Stimulated activated naive CD4-positive, alpha-beta T cell (primary cell): Measurements from ENCODE around the gene GSC2.
A peak's percentile ranks its signal among the peaks of the same experiment; 100 is the strongest.

Source experiments
- DNase-seq, 6 experiments: peaks; one replicate each; lab custom pipeline; 2025; lab: John Stamatoyannopoulos, UW

GSC2 gene

DNA sequence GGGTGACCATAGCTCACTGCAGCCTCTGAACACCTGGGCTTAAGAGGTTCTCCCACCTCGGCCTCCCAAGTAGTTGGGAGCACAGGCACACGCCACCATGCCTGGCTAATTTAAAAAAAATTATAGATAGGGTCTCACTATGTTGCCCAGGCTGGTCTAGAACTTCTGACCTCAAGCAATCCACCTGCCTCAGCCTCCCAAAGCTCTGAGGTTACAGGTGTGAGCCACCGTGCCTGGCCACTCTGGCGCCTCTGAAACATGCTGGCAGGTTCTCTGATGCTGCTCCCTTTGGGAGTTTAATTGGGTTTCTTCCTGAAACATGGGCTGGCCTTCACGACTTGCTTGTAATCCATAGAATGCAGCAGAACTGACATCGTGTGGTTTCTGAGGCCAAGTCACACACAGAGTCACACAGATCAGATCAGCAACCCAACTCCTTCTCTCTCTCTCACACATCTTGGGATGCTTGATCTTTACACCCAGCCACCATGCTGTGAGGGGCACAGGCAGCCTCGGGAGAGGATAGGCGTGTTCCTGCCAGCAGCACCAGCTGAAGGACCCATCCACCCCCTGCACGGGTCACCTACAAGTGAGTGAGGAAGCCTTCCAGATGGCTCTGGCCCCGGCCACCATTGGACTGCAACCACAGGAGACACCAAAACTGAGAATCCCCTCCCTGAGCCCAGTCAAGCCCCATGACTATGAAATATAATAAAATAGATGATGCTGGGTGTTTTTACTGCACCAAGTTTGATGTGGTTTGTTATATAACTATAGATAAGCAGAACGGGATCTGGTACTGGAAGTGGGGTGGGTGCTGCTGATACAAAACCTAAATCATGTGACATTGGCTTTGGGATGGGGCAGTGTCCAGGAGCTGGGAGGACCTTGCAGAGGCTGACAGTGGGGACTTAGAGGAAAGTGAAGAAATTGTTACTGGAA is 3.1 kb upstream of the GSC2 start:
- DNase-seq: no peak

DNA sequence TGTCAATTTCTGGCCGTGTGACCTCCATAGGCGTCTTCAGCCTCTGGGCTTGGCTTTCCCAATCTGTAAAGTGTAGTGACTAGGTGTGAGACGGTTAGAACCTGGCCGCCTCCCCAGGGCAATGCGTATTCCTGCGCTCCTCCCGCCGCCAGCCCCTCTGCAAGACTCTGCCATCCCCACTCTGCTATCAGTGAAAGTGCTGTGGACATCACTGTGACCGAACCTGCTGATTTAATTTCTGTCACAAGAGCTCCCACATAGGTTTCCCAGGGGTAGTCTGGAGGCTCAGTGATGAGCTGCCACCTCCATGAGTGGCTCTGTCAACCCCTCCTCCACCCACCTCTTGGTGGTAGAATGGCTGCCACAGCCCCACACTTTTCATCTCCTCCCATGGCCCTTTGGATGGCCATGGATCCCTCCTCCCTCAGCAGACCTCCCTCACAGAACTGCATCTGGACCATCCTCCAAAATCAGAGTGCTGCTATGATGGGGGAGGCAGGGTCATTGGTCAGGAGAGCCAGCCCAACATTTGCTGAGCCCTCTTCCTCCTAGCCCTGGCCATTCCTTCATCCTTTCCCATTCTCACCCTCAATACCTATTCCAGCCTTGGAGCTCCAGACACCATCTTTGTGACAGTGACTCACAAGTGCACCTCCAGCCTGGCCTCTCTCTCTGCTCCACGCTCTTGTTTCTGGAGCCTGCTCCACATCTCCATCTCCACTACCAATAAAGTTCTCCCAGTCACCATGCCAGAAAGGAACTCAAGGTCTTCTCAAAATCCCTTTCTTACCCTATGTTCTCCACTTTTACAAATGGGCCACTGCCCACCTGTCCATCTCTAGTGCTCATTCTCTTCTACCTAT is 1.5 kb upstream of the GSC2 start:
- no peak for DNase-seq

DNA sequence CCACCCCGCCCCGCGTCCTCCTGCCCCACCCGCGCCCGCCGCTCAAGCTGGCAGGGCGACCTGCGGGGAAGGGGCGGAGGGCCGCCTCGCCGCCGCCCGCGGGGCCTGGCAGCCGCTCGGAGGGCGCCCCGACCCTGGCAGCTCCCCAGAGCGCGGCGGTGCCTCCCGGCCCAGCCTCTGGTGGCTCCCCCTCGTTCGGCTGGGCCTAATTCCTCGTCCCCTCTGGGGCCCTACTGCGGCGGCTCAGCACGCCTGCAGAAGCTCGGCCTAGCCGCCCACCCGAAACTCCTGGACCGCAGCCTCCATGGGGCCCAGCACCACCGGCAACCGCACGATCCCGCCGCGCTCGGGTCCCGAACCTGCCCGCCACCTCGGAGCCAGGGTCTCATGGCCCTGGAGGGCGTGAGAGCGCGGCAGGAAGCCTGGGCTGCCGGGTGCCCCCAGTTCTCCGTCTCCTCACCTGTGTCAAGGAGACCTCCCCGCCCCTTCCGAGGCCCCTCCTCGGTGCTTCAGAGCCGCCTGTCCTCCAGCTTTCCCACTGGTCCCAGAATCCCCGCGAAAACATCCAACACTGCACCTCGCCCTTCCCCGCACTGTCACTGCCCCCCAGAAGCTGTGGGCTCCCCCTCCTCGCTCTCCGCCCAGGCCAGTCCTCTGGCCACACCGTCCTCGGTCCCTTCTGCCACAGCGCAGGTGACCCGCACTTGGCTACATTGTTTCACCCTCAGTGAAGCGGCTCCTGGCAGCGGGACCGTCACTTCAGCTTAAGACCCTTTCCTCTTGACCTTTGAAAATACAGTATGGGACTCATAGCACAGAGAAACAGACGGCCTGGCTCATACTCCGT is 613 bp upstream of the GSC2 start:
- no peak for DNase-seq

DNA sequence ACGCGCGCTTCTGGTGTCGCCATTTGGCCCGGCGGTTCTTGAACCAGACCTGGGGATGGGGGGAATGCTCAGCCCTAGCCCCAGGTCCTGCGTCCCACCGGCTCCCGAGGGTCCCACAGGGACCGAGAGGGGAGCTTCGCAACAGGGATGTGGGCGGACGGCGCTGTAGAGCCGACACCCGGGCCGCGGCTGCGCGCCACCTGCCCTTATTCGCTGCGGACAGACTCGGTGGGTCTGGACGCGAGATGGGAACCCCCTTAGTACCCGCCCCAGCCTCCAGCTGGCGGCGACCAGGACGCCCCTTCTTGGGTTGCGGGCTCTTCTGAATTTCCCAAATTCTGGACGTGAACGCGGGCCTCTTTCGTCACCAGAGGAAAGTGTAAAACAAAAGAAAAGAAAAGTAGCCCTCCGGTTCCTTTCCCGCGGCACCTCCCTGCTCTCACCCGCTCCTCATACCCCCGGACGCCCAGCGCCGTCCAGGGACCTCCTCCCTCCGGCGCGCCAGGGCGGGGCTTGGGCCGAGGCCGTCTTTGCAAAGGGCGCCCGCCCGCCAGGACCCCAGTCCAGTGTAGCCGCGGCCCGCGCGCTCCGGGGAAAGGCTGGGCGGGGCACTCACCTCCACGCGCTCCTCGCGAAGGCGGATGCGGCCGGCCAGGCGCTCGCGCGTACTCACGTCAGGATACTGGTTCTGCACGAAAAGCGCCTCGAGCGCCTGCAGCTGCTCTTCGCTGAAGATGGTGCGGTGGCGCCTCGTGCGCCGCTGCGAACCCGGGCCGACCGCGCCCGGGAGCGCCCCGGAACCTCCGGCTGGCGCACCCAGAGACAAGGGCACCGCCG is 827 bp downstream of the GSC2 start:
- DNase-seq: peak in 5 of 6 experiments; percentile 11 to 34 (median 30)

DNA sequence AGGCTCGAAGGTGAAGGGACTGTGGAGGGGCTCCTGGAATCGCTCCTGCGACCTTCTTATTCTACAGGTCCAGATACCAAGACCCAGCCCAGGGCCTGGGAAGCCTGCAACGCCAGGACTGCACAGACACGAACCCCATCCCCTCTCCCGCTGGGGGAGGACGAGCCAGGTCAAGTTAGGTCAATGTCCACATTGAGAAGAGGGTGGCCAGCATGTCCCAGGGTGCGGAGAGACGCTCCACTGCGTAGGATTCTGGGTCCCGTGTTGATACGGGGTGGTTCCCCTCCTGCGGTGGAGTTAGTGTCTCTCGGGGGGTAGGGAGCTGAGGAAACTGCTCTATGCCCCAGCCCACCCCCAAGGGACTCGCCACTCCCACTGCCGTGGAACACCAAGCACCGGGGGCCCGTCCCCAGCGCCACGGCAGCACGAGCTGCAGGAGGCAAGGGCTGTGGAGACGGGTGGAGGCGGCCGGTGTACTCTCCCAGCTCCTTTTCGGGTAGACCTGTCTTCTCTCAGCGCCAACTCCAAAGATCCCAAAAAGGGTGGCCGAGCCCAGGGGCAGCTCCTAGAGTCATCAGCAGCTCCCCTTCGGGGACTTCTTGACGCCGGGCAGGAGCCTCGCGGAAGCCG is 1.6 kb downstream of the GSC2 start:
- DNase-seq: no peak

DNA sequence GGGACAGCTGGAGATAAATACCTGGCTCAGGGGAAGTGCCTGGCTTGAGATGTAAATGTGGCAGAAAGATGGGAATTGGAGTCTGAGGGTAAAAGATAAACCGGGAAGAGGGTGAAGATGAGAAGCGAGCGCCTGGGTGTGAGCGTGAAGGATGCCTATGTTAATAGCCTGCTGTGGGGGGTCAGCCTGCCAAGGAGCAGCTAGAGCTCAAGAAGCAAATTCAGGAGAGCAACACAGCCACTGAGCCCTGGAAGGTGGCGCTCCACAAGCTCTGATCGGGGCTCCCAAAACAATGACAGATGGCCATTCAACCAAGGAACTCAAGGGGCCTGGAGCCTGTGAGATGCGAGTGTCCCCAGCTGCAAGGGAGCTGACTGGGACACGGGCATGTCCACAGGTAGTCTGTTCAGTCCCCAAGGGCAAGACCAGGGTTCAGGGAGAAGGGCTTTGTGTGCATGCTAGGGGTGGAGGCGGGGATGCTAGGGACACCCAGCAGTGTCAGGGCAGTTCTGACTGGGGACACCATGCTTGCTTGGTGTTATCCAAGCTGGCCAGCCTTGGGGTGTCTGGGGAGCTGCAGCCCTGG is 2.8 kb downstream of the GSC2 start:
- DNase-seq: no peak

DNA sequence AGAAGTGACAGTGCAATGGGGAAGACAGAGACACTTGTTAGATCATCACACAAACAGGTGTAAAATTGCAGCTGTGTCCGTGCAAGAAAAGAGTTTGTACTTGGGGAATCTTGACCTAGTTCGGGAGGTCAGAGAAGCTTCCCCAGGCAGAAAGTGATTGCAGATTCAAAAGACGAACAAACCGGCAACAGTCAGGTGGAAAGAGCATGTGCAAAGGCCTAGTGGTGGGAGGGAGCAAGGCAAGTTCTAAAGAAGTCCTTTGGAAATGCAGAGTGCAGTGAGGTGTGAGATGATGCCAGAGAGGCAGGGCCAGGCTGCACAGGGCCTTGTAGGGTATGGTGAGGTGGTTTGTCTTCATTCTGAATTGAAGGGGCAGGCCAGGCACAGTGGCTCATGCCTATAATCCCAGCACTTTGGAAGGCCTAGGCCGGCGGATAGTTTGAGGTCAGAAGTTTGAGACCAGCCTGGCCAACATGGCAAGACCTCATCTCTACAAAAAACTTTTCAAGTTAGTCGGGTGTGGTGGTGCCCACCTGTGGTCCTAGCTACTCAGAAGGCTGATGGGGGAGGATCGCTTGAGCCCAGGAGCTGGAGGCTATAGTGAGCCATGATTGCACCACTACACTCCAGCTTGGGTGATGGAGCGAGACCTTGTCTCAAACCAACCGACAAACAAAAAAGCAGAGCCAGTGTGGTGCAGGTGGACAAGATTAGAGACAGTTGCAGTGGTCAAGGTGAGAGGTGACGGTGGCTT is 3.7 kb downstream of the GSC2 start:
- DNase-seq: no peak

DNA sequence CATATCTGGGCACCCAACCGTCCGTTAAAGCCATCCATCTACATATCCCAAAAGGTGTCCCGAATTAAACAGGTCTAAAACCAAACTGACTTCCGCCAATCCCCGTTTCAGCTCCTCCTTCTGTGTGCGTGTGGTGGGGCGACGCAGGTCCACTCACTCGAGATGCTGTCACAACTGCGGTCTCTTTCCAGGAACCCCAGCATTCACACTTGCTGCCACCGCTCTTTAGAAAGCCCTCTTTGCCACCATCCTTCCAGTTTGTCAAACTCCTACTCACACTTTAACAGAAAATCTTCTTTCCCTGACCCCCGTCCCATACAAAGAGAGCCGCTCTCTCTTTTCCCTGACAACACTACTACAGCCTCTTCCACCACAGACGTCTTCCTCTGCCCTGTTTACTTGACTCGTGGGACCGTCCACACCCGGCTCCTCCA is 6.1 kb downstream of the GSC2 start:
- DNase-seq: peak in 2 of 6 experiments; percentile 17 to 34

DNA sequence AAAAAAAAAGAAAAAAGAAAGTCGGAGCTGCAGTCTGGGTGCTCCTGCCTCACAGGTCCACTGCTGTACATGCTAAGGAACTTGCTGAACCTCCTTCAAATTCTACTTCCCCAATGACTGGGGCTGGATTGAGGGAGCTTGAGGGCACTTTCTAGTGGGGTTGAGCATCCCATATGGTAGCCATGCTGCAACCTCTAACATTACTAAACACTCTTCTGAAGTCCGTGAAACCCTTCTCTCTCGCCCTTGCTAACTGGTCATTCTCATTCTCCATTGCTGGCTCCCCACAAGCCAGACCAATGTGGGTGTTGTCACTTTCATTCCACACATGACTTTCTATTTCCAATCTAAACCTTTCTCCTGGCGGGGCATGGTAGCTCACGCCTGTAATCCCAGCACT is 6.9 kb downstream of the GSC2 start:
- DNase-seq: no peak

DNA sequence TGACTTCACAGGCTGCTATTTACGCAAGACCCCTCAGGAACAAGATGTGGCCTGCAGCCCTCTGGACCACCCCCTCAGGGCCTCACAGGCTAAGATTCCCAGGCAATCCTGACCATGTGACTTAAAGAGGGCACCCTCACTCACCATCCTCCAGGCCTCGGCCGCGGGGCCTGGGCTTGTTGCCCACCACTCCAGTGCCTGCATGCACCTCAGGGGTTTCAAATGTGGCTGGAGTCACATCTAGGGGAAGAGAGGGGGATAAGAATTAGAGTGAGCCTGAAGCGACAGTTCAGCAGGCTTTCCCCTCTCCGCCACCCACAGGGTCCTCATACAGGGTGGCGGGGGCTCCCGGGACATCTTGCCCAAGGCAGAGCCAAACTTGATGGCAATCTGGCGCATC is 7.7 kb downstream of the GSC2 start:
- no peak for DNase-seq

DNA sequence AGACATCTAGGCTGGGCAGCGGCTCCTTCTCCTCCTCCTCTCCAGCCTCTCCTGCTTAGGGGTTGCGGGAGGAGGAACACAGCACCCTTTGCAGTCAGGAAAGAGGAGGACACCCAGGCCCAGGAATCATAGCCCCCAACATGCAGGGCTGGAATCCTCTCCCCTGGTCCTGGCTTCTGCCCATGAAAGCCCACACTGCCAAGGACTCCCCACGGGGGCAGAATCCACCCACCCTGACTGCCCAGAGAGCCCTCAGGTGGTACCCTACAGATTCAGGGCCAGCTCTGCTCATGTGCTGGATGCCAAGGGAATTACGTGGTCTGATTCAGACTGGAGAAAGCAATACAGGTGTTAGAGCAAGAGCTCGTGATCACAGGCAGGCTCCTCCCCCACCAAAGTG is 10.1 kb downstream of the GSC2 start:
- DNase-seq: no peak

DNA sequence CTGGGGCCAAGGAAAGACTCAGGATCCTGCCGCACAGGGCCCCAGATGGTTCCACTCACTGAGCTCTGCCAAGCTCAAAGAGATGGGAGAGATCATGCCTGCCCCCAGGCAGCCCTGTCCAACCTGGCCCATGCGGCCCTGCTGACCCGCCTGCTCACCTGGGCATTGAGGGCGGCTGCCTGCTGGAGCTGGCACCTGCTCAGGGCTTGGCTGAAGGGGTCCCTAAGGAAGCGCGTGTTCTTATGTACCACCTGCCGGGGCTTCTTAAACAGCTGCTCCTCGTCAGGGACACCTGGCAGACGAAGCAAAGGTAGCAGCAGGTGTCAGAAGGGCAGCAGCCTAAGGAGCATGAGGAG is 11.1 kb downstream of the GSC2 start:
- no peak for DNase-seq

DNA sequence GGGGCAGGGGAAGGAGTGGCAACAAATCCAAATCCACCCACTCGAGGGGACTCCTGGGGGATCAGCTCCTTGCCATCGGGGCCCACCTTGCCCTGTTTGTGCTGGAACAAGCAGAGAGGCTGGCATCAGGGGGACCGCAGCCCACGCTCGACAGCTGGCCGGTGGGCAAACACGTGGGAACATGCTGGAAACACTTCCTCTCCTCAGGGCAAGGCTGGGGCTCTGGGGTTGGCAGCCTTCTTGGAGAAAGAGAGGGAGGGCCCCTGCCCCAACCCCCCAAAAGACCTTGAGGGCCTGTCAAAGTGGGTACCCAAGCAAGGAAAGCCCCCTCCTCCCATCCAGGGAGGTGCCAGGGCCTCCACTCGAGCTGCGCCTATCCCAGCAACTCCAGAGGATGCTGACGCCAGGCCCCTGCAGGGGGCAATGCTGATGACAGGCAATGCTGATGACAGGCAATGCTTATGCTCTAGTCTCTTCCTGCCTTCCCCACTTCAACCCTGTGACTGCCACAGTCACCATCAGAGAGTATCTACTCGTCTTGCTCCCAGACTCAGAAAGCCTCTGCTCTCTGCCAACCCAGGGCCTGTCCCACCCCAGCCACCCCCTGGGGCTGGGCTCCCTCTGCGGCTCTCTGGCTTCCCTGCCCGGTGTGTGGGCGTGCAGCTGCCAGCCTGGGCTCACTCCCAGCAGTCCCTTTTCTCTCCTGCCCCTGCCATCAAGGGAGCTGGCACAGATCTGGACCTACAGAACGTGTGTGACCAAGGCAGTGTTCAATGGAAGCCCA is 11.7 kb downstream of the GSC2 start:
- DNase-seq: no peak

DNA sequence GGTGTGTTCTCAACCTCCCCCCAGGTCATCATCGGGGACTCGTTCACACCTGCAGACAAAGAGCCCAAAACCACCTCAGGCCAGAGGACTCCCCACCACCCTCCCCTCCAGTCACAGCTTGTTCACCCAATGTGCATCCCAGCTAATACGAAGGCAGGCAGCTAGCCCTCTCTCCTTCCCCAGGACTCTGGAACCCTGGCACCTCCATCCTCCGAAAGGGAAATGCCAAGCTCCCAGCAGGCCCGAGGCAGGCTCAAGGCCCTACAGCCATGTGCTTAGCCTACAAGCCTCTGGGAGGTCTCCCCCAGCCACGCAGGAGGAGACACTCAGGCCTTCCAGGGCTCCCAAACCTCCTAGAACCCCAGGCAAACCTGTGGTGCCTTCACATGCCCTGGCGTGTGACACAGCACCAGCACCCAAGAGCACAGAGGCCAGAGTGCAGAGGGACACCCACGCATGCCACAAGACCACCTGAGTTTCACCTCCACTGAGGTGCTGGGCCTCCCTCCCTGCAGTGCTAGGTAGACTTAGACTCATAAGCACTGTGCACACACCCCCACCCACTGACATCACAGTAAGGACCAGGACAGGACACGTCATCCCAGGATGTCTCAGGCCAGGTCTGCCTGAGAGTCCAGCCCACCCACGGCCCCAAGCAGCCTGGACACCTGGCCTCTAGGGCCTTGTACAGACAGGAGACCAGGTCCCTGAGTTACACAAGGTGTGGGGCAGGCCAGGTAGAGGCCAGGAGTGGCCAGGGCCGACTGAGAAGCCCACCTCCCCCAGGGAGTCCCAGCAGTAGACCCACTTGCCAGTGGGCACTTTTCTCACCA is 12.5 kb downstream of the GSC2 start:
- no peak for DNase-seq

DNA sequence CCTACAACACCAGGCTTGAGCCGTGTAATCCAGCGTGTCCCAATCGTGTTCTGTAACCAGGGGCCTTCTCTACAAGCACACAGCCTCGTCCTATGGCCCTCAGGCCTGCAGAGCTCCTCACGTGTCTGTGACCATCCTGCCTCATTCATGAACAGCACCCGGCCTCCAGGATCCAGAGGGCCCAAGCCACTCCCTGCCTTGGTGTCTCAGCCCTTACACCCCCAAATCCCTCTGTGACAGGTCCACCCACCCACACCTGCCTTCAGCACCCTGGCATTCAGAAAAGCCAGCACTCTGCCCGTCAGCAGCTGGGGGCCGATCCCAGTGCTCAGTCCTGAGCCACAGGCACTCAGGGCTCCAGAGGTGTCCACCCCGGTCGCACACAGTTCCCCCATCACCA is 13.2 kb downstream of the GSC2 start:
- DNase-seq: no peak

DNA sequence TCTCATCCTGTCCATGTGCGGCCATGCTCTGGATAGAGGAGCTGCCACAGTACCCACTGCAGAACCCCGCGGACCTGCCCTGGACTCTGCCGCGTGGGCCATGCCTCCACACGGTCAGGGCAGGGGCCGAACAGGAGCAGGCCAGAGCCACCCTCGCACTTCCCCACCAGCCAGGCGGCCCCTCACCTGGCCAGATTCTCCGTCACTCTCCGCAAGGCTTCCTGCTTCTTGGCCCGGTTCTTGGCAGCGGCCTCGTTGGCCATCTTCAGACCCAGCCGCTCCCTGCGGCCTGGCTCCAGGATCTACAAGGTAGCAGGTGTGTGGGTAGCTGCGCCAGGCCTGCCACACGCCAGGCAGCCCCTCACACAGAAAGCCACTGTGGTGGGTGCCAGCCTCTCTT is 15.2 kb downstream of the GSC2 start:
- DNase-seq: no peak

DNA sequence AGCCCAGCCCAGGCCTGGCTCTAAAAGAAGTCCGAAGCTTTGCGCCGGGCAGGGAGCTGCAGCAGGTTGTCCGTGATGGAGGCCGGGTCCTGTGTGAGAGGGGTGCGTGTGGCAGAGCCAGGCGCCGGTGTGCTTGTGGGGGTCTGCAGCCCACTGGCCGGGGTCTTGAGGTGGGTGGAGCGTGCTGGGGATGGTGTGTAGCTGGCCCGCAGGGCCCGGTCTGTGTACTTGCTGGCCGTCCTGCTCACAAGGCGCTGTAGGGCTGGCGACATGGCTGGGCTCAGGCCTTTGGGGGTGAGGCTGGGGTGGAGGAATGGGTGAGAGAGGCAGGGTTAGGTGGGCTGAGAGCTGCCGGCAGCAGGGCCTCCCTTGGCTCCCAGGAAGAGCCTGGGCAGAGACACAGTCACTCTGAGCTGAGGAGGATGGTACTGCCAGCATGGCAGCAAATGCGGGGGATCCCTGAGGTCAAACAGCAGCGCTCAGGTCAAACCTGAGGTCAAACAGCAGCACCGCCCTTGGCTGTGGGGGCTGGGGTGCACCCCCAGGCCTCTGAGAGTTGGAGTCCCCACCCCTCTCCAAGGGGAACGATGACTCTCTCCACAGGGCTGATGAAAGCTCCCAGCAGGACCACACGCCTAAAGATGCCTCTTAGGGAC is 15.8 kb downstream of the GSC2 start:
- no peak for DNase-seq
